ENCODE results near the gene ST14. TPM values are rescaled to one million over a fixed set of nuclear protein-coding genes. Genes with fewer than 3 reads are reported as not detected.
A peak's percentile ranks its signal among the peaks of the same experiment; 100 is the strongest.

The ST14 gene
- total RNA-seq, 4 donors from 2014 or later, result 109 to 225 (median 141) TPM

- Histone ChIP-seq H3K36me3 (no peaks in the 10 kb centered on the region), H3K4me3 (no peak overlapping the region), H3K9me3 (no peaks in the 10 kb centered on the region), H3K4me1 (peaks cover 21 to 67% (median 26%) of the 10 kb centered on the region in 3 donors), H3K27ac (no peak overlapping the region), H3K27me3 (peaks cover 0 to 41% (median 0%) of the 10 kb centered on the region in 4 donors)
- no peak for DNase-seq
- no peak for TF ChIP-seq POLR2A (IDR thresholded peaks at IDR 0.05)
- TF ChIP-seq CTCF (IDR thresholded peaks at IDR 0.05), result no peak
- intact Hi-C loops (cut with DNase I), result no loop called here
- 69 to 75% methylated on average over 3 of the region's 3 CpGs for WGBS, 2 donors
These were observed 1.7 kb upstream of the ST14 start for GRCh38 chr11:130157840-130158239.

GRCh38 chr11:130159139-130159538 lies 443 bp upstream of the ST14 start:
- Histone ChIP-seq H3K27ac (peak overlapping the region; percentile 82 to 98 (median 94)), H3K36me3 (no peaks in the 10 kb centered on the region), H3K27me3 (peaks cover 0 to 46% (median 0%) of the 10 kb centered on the region in 4 donors), H3K4me1 (peaks cover 31 to 80% (median 32%) of the 10 kb centered on the region in 3 donors), H3K9me3 (no peaks in the 10 kb centered on the region), H3K4me3 (peak overlapping the region; percentile 57 to 89 (median 72))
- intact Hi-C loops (cut with DNase I), result no loop called here
- 59 to 65% methylated on average over 13 to 14 of the region's 14 CpGs for WGBS, 2 donors
- no peak for DNase-seq
- no peak for TF ChIP-seq POLR2A (IDR thresholded peaks at IDR 0.05)
- no peak for TF ChIP-seq CTCF (IDR thresholded peaks at IDR 0.05)

- H3K9me3 ChIP-seq, result no peaks in the 10 kb centered on the region
- peaks cover 0 to 46% (median 0%) of the 10 kb centered on the region in 4 donors for H3K27me3 ChIP-seq
- H3K4me1 ChIP-seq, result peaks cover 32 to 88% (median 34%) of the 10 kb centered on the region in 3 donors
- peak overlapping the region; percentile 82 to 98 (median 94) for H3K27ac ChIP-seq
- H3K36me3 ChIP-seq, result no peaks in the 10 kb centered on the region
- 17 to 26% methylated on average over 12 to 18 of the region's 19 CpGs for WGBS, 2 donors
- intact Hi-C loops (cut with DNase I), result no loop called here
- peak overlapping the region; percentile 57 to 89 (median 72) for H3K4me3 ChIP-seq
- DNase-seq, result no peak
- TF ChIP-seq POLR2A (IDR thresholded peaks at IDR 0.05) (no peak), CTCF (IDR thresholded peaks at IDR 0.05) (no peak)
These were observed 1.0 kb downstream of the ST14 start for GRCh38 chr11:130160498-130161155.

- H3K4me1 ChIP-seq, result peaks cover 25 to 88% (median 33%) of the 10 kb centered on the region in 3 donors
- TF ChIP-seq CTCF (IDR thresholded peaks at IDR 0.05), result no peak
- no peak for TF ChIP-seq POLR2A (IDR thresholded peaks at IDR 0.05)
- no peak for DNase-seq
- no peaks in the 10 kb centered on the region for H3K36me3 ChIP-seq
- H3K9me3 ChIP-seq, result no peaks in the 10 kb centered on the region
- H3K4me3 ChIP-seq, result peak overlapping the region; percentile 57 to 89 (median 72)
- 54 to 59% methylated on average over 9 to 11 of the region's 11 CpGs for WGBS, 2 donors
- intact Hi-C loops (cut with DNase I), result no loop called here
- peak overlapping the region; percentile 82 to 98 (median 94) for H3K27ac ChIP-seq
- H3K27me3 ChIP-seq, result peaks cover 0 to 46% (median 0%) of the 10 kb centered on the region in 4 donors
These were observed 2.0 kb downstream of the ST14 start for GRCh38 chr11:130161441-130162145.

GRCh38 chr11:130162733-130163132 lies 3.2 kb downstream of the ST14 start:
- H3K9me3 ChIP-seq, result no peaks in the 10 kb centered on the region
- intact Hi-C loops (cut with DNase I), result no loop called here
- 18 to 29% methylated on average over 5 of the region's 5 CpGs for WGBS, 2 donors
- no peak for TF ChIP-seq CTCF (IDR thresholded peaks at IDR 0.05)
- TF ChIP-seq POLR2A (IDR thresholded peaks at IDR 0.05), result no peak
- H3K36me3 ChIP-seq, result no peaks in the 10 kb centered on the region
- no peak for DNase-seq
- H3K4me1 ChIP-seq, result peaks cover 25 to 93% (median 33%) of the 10 kb centered on the region in 3 donors
- H3K4me3 ChIP-seq, result no peak overlapping the region
- peak overlapping the region; percentile 55 to 98 (median 80) for H3K27ac ChIP-seq
- H3K27me3 ChIP-seq, result peaks cover 0 to 46% (median 0%) of the 10 kb centered on the region in 4 donors

Measured in esophagus squamous epithelium (tissue), 5 donors.